ENCODE measurements around the gene DNAJC18.
"Not testable (repeated sequence)": the region's sequence is repeated elsewhere in the genome, so short reads cannot be mapped to it uniquely, and the experiment has no call there.

The DNAJC18 gene

GRCh38 chr5:139439013-139439903 is at the start of gene DNAJC18:
TSS of gene DNAJC18 (minus strand) at chr5:139439525. CDS start at chr5:139439445, 80 bp downstream.
- Mint-ChIP-seq H3K27ac (peak within 1 kb of the TSS; percentile 100), H3K4me1 (ENCODE audit: low read depth) (peaks cover 61% of the 10 kb centered on the region)

GRCh38 chr5:139488260-139488659 is 48.9 kb upstream of the DNAJC18 start:
- no peaks in the 10 kb centered on the region for H3K9me3 Mint-ChIP-seq
- peaks cover 21% of the 10 kb centered on the region for H3K4me1 Mint-ChIP-seq (ENCODE audit: low read depth)
- no peaks in the 10 kb centered on the region for H3K36me3 Mint-ChIP-seq (ENCODE audit: low read depth)
- peak overlapping the region; percentile 82 for H3K27ac Mint-ChIP-seq
- H3K4me3 Mint-ChIP-seq, result no peak overlapping the region
- no peaks in the 10 kb centered on the region for H3K27me3 Mint-ChIP-seq (ENCODE audit: low read depth)

More at GRCh38 chr5:139439013-139439903, at the start of gene DNAJC18:
- H3K4me3 Mint-ChIP-seq, result peak within 1 kb of the TSS; percentile 97
- no peaks in the 10 kb centered on the region for H3K27me3 Mint-ChIP-seq (ENCODE audit: low read depth)
- no peaks in the 10 kb centered on the region for H3K9me3 Mint-ChIP-seq
- peaks cover 12% of the 10 kb centered on the region for H3K36me3 Mint-ChIP-seq (ENCODE audit: low read depth)

- H3K4me3 Mint-ChIP-seq, result no peak overlapping the region
- H3K4me1 Mint-ChIP-seq (ENCODE audit: low read depth), result peaks cover 21% of the 10 kb centered on the region
- H3K9me3 Mint-ChIP-seq, result no peaks in the 10 kb centered on the region
- no peak overlapping the region for H3K27ac Mint-ChIP-seq
- H3K27me3 Mint-ChIP-seq (ENCODE audit: low read depth), result no peaks in the 10 kb centered on the region
- H3K36me3 Mint-ChIP-seq (ENCODE audit: low read depth), result peaks cover 8% of the 10 kb centered on the region
Measured at GRCh38 chr5:139486201-139486600, 46.9 kb upstream of the DNAJC18 start.

GRCh38 chr5:139482890-139483208 is 43.5 kb upstream of the DNAJC18 start:
- Mint-ChIP-seq H3K4me1 (ENCODE audit: low read depth) (peaks cover 36% of the 10 kb centered on the region), H3K27ac (peak overlapping the region; percentile 94), H3K36me3 (ENCODE audit: low read depth) (peaks cover 30% of the 10 kb centered on the region), H3K4me3 (peak overlapping the region; percentile 90)
- not testable (repeated sequence) for H3K27me3 Mint-ChIP-seq (ENCODE audit: low read depth); H3K9me3 Mint-ChIP-seq

GRCh38 chr5:139482050-139482889 is 42.9 kb upstream of the DNAJC18 start, which contains the start of gene STING1:
TSS of gene STING1 (minus strand) at chr5:139482758. CDS start at chr5:139481704, 1,054 bp downstream.
- Mint-ChIP-seq H3K9me3 (no peaks in the 10 kb centered on the region), H3K4me3 (peak within 1 kb of the TSS; percentile 90), H3K27me3 (ENCODE audit: low read depth) (no peaks in the 10 kb centered on the region), H3K27ac (peak within 1 kb of the TSS; percentile 94), H3K4me1 (ENCODE audit: low read depth) (peaks cover 42% of the 10 kb centered on the region), H3K36me3 (ENCODE audit: low read depth) (peaks cover 35% of the 10 kb centered on the region)

- Mint-ChIP-seq H3K4me3 (peak overlapping the region; percentile 90), H3K27me3 (ENCODE audit: low read depth) (no peaks in the 10 kb centered on the region), H3K4me1 (ENCODE audit: low read depth) (peaks cover 47% of the 10 kb centered on the region), H3K27ac (peak overlapping the region; percentile 94), H3K36me3 (ENCODE audit: low read depth) (peaks cover 37% of the 10 kb centered on the region), H3K9me3 (no peaks in the 10 kb centered on the region)
Measured at GRCh38 chr5:139481580-139482049, 42.3 kb upstream of the DNAJC18 start.

- Mint-ChIP-seq H3K4me3 (peak overlapping the region; percentile 90), H3K27ac (peak overlapping the region; percentile 94), H3K27me3 (ENCODE audit: low read depth) (no peaks in the 10 kb centered on the region), H3K36me3 (ENCODE audit: low read depth) (peaks cover 39% of the 10 kb centered on the region), H3K9me3 (no peaks in the 10 kb centered on the region), H3K4me1 (ENCODE audit: low read depth) (peaks cover 48% of the 10 kb centered on the region)
Measured at GRCh38 chr5:139481122-139481533, 41.8 kb upstream of the DNAJC18 start.

- not testable (repeated sequence) for H3K9me3 Mint-ChIP-seq; H3K27ac Mint-ChIP-seq; H3K4me3 Mint-ChIP-seq; H3K27me3 Mint-ChIP-seq (ENCODE audit: low read depth)
- peaks cover 59% of the 10 kb centered on the region for H3K4me1 Mint-ChIP-seq (ENCODE audit: low read depth)
- H3K36me3 Mint-ChIP-seq (ENCODE audit: low read depth), result peaks cover 51% of the 10 kb centered on the region
Measured at GRCh38 chr5:139479729-139480128, 40.4 kb upstream of the DNAJC18 start.

- not testable (repeated sequence) for H3K27me3 Mint-ChIP-seq (ENCODE audit: low read depth); H3K9me3 Mint-ChIP-seq
- H3K36me3 Mint-ChIP-seq (ENCODE audit: low read depth), result peaks cover 53% of the 10 kb centered on the region
- H3K4me1 Mint-ChIP-seq (ENCODE audit: low read depth), result peaks cover 63% of the 10 kb centered on the region
- H3K27ac Mint-ChIP-seq, result peak overlapping the region; percentile 57
- H3K4me3 Mint-ChIP-seq, result peak overlapping the region; percentile 70
Measured at GRCh38 chr5:139478657-139479423, 39.5 kb upstream of the DNAJC18 start.

- peak overlapping the region; percentile 73 for H3K27ac Mint-ChIP-seq
- peaks cover 76% of the 10 kb centered on the region for H3K4me1 Mint-ChIP-seq (ENCODE audit: low read depth)
- H3K36me3 Mint-ChIP-seq (ENCODE audit: low read depth), result peaks cover 48% of the 10 kb centered on the region
- no peaks in the 10 kb centered on the region for H3K9me3 Mint-ChIP-seq
- H3K4me3 Mint-ChIP-seq, result peak overlapping the region; percentile 47
- no peaks in the 10 kb centered on the region for H3K27me3 Mint-ChIP-seq (ENCODE audit: low read depth)
Measured at GRCh38 chr5:139475865-139476617, 36.7 kb upstream of the DNAJC18 start.

- H3K9me3 Mint-ChIP-seq, result no peaks in the 10 kb centered on the region
- peaks cover 77% of the 10 kb centered on the region for H3K4me1 Mint-ChIP-seq (ENCODE audit: low read depth)
- peak overlapping the region; percentile 73 for H3K27ac Mint-ChIP-seq
- H3K36me3 Mint-ChIP-seq (ENCODE audit: low read depth), result peaks cover 41% of the 10 kb centered on the region
- H3K27me3 Mint-ChIP-seq (ENCODE audit: low read depth), result no peaks in the 10 kb centered on the region
- peak overlapping the region; percentile 47 for H3K4me3 Mint-ChIP-seq
Measured at GRCh38 chr5:139474890-139475791, 35.8 kb upstream of the DNAJC18 start.

GRCh38 chr5:139473565-139473964 is 34.2 kb upstream of the DNAJC18 start:
- Mint-ChIP-seq H3K4me1 (ENCODE audit: low read depth) (peaks cover 82% of the 10 kb centered on the region), H3K36me3 (ENCODE audit: low read depth) (peaks cover 36% of the 10 kb centered on the region), H3K9me3 (no peaks in the 10 kb centered on the region)

GRCh38 chr5:139473105-139473504 is 33.8 kb upstream of the DNAJC18 start:
- H3K27me3 Mint-ChIP-seq (ENCODE audit: low read depth), result no peaks in the 10 kb centered on the region
- peaks cover 32% of the 10 kb centered on the region for H3K36me3 Mint-ChIP-seq (ENCODE audit: low read depth)
- no peak overlapping the region for H3K4me3 Mint-ChIP-seq
- H3K9me3 Mint-ChIP-seq, result no peaks in the 10 kb centered on the region
- H3K4me1 Mint-ChIP-seq (ENCODE audit: low read depth), result peaks cover 83% of the 10 kb centered on the region
- H3K27ac Mint-ChIP-seq, result no peak overlapping the region

More at GRCh38 chr5:139473565-139473964, 34.2 kb upstream of the DNAJC18 start:
- Mint-ChIP-seq H3K4me3 (no peak overlapping the region), H3K27ac (peak overlapping the region; percentile 81), H3K27me3 (ENCODE audit: low read depth) (no peaks in the 10 kb centered on the region)
